ENCODE results near the gene TEX2. TPM values are rescaled to one million over a fixed set of nuclear protein-coding genes. Genes with fewer than 3 reads are reported as not detected.
A peak's percentile ranks its signal among the peaks of the same experiment; 100 is the strongest.

TEX2 gene
- total RNA-seq, 1 donor from 2014 or later, result 36.1 TPM

- no peak for DNase-seq (ENCODE audit: low read depth in 2 of 2)
Observed at GRCh38 chr17:64160378-64160777, 102.7 kb downstream of the TEX2 start.

- no peak for DNase-seq (ENCODE audit: low read depth in 2 of 2)
Observed at GRCh38 chr17:64158831-64159590, 104.0 kb downstream of the TEX2 start.

- DNase-seq (ENCODE audit: low read depth in 2 of 2), result no peak
Observed at GRCh38 chr17:64158406-64158805, 104.7 kb downstream of the TEX2 start.

- no peak for DNase-seq (ENCODE audit: low read depth in 2 of 2)
Observed at GRCh38 chr17:64157669-64158180, 105.3 kb downstream of the TEX2 start.

- DNase-seq (ENCODE audit: low read depth in 2 of 2), result no peak
Observed at GRCh38 chr17:64156670-64157069, 106.4 kb downstream of the TEX2 start.

- DNase-seq (ENCODE audit: low read depth in 2 of 2), result peak; percentile 79 to 92
Observed at GRCh38 chr17:64155751-64156544, 107.1 kb downstream of the TEX2 start.

- no peak for DNase-seq (ENCODE audit: low read depth in 2 of 2)
Observed at GRCh38 chr17:64155129-64155528, 107.9 kb downstream of the TEX2 start.

- DNase-seq (ENCODE audit: low read depth in 2 of 2), result no peak
Observed at GRCh38 chr17:64154717-64155116, 108.3 kb downstream of the TEX2 start.

- DNase-seq (ENCODE audit: low read depth in 2 of 2), result no peak
Observed at GRCh38 chr17:64154313-64154695, 108.8 kb downstream of the TEX2 start.

- DNase-seq (ENCODE audit: low read depth in 2 of 2), result no peak
Observed at GRCh38 chr17:64153565-64154312, 109.3 kb downstream of the TEX2 start.

GRCh38 chr17:64152428-64153125 is 110.5 kb downstream of the TEX2 start:
- peak; percentile 34 to 94 for DNase-seq (ENCODE audit: low read depth in 2 of 2)

GRCh38 chr17:64151016-64151368 is 112.1 kb downstream of the TEX2 start:
- no peak for DNase-seq (ENCODE audit: low read depth in 2 of 2)

- DNase-seq (ENCODE audit: low read depth in 2 of 2), result no peak
Observed at GRCh38 chr17:64150237-64151015, 112.6 kb downstream of the TEX2 start.

- no peak for DNase-seq (ENCODE audit: low read depth in 2 of 2)
Observed at GRCh38 chr17:64149196-64149595, 113.9 kb downstream of the TEX2 start.

- DNase-seq (ENCODE audit: low read depth in 2 of 2), result peak in 1 of 2 donors; percentile 13
Observed at GRCh38 chr17:64148699-64149098, 114.4 kb downstream of the TEX2 start.

GRCh38 chr17:64148017-64148631 is 114.9 kb downstream of the TEX2 start:
- DNase-seq (ENCODE audit: low read depth in 2 of 2), result peak; percentile 73 to 96

- peak; percentile 22 to 53 for DNase-seq (ENCODE audit: low read depth in 2 of 2)
Observed at GRCh38 chr17:64147110-64148016, 115.7 kb downstream of the TEX2 start.

- peak; percentile 79 to 84 for DNase-seq (ENCODE audit: low read depth in 2 of 2)
Observed at GRCh38 chr17:64146418-64147109, 116.5 kb downstream of the TEX2 start.
